HG03354 (cell line): ENCODE results near the gene CMIP.

ENCODE experiments used
- ATAC-seq: cut with Tn5 transposase; IDR thresholded peaks from one replicate; pipeline ENCODE4 v1.9.1; 2021; ENCODE audit warnings: mild to moderate bottlenecking; ENCODE audit not compliant: unreplicated experiment, poor library complexity, severe bottlenecking

CMIP gene

DNA sequence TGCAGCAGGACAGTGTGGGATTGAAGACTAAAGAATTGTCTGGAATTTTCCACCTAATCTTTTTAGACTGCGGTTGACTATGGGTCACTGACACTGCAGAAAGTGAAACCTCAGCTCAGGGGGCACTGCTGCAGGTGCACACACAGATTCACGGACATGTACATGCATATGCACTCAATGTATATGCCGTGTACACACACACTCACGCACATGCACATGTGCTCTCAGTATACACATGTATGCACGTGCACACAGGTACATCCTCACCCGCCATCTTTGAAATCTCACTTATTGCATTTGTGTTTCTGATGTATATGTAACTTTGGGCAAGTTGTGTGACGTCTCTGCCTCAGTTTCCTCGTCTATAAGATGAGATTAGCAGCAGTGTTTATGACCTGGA lies 27.3 kb downstream of the CMIP start:
- no peak for ATAC-seq

DNA sequence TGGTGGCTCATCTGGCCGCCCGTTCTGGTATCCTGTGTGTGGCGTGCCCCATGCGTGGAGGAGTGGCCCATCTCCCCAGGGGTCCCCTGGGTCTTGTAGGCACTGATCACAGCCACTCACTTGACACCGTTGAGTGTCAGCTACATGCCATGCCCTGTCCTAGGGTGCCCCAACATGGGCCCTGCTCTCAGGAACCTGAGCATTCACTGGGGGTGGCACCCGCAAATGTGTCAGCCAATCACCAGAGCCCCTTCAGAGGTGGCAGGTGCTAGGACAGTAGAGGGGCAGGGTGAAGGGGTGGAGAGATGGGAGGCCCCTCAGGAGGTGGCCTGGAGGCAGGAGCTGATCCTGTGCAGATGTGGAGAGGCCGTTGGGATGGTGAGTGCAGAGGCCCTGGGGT lies 27.8 kb downstream of the CMIP start:
- ATAC-seq = no peak

DNA sequence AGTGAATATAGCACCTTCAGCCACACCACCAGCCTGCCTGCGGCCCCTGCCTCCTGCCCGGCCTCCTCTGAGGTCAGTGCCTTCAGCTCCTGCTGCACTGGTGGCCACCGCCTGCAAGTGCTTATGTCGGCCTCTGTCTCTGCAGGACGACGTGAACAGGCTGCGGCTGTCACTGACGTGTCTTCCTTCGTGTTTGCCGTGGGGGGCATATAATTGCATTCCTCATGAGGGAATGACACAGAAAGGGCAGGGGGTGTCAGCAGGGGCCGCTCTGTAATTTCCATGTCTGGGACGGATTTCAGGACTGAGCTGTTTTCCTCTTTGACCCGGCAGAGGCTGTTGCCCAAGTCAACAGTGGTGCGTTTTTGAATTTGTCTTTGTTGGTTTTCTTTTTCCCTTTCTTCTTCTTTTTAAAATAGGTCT lies 28.5 kb downstream of the CMIP start:
- ATAC-seq = no peak

DNA sequence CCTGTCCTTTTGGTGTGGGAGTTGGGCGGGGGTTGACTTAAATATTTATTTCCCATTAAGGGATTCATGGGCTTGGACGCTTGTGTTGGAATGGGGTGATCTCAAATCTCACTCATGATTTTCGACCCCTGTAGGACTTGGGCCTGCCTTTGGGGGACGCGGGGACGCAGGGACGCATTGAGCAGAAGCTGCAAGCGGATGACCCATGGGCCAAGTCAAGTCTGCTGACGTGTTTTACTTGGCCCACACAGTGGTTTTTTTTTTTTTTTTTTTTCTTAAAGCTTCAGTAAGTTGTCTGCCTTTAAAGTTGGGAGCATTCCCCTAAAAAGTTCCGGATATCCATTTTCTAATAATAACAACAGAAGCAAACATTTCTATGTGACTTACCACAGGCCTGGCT lies 28.9 kb downstream of the CMIP start:
- ATAC-seq = no peak

DNA sequence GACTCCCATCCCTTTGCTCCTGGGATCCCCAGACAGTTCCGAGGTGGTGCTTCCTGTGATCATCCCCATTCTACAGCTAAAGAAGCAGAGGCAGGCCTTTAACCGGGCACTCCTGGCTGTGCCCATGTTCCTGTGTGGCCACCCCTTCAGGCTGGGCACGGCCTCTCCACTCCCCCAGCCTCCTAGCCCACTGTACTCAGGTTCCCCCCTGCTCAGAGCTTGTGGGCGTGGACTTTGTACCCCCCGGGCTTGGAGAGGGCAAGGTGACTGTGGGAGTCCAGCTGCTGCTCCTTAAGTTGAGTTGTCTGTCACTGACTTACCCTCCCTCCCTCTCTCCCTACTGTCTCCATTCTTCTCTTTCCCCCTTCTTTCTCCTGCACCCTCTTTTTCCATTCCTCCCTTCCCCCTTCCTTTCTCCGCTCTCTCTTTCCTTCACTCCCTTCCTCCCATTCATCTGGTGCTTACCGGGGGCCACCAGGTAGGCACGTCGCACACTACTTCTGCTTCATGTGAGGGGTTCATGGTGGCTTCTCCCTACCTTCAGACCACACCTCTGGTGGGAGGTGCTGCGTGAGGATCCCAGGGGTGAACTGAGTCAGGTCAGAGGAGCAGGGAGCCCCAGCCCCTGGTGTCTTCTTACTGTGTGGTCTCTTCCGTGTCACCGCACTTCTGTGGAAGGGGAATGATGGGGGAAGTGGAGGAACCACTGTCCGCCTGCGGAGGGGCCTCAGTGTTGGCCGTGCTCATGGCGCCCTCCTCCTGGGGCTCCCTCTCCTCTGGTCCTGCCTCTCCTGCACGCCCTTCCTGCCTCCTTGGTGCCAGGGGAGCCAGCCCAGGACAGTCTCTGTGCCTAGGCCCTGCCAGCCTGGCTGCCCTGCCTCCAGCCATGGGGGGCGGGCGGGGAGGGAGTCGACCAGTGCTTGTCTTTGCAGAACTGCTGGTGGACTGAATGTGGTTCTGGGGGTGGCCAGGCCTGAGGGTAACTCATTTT lies 29.7 kb downstream of the CMIP start:
- no peak for ATAC-seq

DNA sequence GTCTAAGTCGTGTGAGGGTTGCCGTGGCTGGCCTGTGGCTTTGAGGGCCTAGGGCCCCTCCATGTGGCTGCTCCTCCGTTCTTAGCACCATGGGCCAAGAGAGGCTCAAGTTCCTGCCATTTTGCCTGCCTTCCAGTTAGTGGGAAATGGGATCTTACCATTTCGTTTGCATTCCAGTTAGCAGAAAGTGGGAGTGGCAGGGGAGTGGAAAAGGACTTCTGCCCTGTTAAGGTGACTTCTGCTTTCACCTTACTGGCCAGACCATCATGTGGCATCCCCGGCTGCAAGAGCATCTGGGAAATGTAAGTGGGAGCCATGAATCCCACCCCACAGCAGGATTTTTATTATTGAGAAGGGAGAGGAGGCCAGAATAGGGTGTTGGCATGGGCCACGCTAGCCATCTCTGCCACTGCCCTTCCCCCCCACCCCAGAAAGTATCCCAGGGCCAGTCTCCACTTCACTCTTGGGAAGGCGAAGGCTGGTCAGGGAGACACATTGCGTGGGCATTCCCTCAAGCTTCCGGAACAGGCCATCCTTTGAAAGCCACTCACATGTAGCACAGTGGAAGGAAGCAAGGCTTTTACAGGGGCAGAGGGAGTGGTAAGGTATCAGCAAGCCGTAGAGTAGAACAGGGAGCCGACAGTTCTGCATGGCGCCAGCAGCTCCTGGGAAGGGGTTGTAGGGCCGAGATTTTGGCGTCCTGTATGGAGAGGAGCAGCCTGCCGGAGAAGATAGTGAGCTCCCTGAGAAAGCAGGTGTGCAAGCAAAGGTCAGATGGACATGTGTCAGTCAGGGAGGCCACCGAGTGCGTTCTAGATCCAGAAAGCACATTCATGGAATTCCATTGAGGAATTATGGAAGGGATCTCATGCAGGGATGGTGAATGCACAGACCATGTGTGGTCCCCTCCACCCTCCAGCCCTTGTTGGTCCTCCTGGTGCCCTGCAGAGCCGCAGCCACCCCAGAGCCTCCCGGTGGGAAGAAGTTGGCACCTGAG lies 33.4 kb downstream of the CMIP start:
- ATAC-seq = no peak

DNA sequence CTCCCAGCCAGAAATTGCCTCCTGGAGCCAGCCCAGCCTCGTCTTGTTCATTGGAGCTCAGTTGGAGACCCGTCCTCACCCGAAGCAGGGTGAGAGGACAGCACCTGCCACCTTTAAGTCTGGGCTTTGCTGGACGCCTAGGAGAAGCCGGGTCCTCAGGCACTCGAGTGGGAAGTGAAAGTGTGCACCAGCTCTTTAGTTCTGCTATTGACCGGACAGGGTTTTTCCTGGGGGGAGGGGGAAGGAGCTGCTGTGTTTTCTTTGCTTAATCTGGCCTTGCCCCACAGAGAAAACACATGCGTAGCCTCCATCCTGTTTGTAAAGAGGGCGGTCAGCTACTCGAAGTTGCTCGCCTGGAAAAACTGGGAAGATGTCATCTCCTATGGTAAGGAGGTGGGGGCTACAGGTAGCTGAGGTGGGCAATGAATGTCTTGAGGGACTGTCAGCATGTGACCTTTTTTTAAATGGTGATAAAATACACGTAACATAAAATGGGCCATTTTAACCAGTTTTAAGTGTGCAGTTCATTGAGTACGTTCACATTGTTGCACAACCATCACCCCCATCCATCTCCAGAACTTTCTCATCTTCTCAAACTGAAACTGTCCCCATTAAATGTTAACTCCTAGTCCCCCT lies 34.4 kb downstream of the CMIP start:
- ATAC-seq = peak; percentile 54

DNA sequence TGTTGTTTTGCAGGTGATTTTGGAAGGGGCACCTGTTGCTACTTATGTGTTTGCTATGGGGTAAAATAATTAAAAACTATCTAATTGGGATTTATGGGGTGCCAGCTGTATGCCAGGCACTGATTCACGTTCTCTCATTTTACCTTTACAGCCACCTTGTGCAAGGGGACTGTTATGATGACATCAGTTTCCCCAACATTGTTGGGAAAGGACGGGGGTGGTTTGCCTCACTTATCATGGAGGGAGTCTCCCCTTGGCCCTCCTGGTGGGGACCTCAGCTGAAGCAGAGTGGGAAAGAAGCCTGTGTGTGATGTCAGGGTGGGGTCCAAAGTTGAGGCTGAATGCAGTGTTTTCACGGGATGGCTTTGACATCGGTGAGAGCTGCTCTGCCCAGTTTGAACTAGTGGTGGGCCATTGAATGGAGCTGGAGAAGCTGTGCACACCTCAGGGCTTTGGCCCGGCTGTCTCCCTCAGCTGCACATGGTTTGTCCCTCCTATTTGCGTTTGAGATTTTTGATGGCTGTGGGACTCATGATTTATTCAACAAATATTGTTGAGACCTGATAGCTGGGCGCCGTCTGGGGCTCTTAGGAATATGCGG lies 36.1 kb downstream of the CMIP start:
- peak; percentile 8 for ATAC-seq

DNA sequence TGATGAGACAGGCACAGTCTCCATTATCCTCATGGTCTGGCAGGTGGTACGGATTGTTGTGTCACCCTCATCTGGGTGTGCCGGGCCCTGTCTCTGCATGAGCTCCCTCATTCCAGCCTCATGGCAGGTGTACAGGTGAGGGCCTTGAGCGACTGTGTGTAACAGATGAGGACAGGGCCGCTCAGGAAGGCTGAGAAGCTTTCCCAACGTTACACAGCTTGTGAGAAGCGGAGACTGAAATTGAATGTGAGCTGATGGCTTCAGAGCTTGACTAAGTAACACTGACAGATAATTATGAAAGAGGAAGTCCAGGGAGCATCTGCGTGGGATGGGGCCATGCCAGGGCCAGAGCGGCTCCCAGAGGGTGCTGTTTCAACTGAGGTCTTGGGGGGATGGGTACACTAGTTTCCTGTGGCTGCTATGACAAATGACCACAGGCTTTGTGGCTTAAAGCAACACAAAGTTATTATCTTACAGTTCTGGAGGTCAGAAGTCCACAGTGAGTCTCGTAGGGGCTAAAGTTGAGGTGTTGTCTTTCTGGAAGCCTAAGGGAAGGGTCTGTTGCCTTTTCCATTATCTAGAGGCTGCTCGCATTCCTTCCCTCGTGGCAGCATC lies 36.7 kb downstream of the CMIP start:
- ATAC-seq = peak; percentile 90

DNA sequence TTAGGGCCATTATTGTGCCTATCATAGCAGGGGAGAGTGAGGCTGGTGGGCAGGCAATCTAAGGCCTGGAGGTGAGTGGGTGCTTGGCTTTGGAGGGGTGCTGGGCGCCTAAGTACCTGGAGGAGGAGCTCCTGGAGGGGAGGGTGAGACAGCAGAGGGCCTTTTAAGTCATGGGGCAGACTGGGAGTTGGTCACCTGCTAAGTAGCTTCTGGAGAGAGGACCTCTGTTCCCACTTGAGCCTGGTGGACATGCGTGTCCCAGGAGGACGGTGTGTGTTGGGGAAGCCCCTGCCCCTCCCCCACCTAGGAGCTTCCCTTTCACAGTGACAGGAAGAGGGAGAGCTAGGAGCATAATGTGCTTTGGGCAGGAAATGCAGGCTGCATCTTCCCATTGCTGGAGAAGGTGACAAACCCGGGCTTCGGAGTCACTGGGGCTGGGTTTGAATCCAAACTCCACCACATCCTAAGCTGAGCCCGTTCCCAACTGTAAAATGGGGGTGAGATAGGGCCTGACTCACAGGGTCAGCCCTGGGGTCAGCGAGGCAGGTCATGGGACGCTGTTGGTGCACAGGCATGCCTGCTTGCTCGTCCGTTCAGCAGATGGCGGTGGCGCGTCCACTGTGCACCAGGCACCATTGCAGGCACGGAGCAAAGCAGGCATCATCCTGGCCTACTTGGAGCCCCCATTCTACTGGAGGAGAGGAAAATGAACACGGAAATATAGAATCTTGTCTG lies 37.9 kb downstream of the CMIP start:
- no peak for ATAC-seq

DNA sequence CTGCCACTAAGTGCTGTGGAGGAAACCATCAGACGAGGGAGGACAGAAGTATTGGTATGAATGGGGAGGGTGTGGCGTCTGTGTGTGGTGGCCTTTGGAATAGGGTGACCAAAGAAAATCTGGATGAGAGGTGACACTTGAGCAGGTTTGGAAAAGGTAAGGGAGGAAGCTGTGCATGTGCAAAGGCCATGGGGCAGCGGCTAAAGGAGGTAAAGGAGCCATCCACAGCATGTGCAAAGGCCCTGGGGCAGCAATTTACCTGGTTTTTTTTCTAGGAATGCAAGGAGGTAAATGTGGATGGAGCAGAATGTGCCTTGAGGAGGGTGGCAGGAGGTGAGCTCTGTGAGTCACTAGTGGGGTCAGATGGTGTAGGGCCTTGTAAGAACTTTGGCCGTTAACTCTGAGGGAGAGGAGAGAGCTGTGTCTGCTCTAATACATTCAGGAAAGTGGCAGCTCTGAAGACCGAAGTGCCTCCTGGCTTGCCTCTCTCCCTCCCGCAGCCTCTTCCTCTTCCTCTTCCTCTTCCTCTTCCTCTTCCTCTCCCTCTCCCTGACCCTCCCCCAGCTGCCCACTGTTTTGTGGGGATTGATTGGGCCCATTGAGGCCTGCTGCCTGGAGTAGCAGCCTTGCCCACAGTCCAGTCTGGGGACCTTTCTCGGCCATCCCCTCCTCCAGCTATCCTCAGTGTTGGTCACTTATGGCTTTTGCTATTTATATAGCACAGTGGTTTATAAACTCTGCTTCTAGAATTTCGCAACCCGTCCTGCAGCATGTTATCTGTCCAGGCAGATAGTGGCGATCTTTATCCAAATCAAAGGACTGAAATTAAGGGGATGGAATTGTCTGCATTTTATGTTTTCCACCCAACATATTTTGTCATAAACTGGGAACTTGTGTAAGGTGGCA lies 38.7 kb downstream of the CMIP start:
- ATAC-seq = no peak

DNA sequence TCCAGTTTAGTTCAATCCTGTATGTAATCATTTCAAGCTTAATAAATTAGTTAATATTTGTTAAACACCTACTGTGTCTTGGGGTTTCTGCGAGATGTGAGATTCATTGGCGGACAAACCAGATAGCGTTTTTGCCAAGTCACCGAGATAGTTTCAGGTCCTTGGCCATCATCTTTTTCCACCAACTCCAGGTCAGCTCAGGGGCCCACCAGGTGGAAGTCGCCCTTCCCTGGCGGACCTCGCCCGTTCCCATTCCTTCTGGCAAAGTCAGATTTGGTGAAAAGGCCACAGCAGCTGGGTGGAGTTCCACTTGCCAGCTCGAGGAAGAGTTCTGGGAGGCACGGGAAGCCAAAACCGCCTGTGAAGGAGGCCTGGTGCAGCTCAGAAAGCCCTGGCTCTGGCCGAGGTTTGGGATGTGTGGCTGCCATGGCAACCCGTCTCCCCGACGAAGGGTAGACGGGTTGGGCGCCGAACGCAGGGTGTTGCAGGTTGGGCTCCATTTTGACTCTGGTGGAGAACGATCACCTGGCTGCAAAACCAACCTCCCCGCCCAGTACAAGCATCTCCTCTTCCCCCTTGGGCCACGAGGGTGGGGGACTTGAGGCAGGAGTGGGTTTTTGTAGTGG lies 39.5 kb downstream of the CMIP start:
- ATAC-seq = no peak

DNA sequence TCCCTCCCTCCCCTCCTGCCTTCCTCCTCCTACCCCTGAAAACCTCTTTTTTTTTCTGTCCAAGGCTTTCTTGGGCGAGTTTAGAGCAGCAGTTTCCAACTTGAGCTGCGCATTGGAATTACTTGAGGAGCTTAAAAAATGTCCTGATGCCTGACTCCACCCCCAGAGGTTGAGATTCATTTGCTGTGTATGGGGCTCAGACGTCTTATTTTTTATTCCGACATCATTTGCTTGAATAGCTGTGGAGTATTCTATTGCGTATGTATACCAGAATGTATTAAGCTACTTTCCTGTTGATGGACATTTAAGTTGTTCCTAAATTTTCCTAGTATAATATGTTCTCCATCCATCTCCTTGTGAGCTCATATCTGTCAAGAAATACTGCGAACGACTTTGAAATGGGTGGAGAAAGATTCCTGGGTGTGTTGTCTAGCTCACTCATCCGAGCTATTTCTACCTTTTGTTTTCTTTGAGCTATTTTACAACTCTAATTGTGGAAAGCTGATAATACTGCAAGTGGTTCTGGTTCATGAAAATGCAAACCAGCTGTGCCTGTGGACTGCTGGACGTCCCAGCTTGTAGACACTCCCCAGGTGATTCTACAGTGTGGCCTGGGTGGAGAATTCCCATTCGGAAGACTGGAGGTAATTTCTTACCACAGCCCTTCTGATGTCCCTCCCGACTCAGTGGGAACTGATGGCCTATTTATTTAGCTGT lies 40.5 kb downstream of the CMIP start:
- no peak for ATAC-seq

DNA sequence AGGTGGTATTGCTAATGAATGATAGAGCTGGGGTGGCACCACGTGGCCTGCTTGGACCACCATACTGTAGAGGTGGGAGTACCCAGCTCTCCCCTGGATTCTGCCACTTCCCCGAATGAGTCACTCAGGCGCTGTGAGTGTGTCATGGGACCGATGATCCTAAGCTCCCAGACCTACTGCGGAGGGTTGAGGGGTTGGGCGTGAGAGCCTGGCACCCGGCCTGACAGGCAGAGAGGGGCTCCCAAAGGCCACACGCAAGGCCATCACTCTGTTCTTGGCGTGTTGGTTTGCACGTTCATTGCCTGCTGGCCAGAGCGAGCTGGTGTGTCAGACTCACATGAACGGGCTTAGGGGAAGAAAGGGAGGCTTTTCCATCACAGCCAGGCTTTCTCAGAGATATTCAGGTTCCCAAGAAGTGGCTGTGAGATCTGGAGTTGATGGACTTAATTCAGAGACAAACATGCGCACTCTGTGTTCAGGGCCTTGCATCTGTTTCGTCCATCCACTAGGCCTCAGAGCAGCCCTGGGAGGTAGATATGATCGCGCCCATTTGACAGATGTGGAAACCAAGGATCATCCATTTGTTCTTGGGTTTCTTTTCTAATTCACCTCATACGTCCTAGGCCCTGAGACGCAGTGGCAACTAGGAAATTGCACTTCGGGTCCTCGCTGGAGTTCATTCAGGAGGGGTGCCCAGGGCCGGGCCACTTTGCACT lies 41.4 kb downstream of the CMIP start:
- ATAC-seq = no peak

DNA sequence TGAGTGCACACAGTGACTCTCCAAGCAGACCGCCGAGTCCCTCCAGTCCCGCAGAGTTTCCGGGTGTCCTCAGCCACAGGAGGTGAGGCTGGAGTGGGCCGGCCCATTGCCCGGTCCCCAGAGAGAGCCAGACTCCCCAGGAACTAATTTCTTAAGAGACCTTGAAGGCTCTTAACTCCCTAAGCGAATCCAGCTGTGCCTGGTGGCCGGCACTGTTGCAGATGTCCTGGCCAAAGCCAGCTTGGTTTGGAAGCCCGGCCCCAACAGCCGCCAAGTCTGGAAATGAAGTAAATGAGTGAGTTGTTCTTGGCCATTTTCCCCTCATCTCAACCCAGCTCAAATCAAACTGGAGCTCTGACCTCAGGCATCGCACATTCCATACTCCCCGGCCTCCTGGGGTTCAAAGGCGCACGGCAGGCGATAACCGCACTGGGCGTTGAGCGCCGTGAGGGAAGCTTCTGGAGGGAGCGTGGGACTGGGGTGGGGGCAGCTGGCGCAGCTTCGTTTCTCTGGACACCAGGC lies 42.0 kb downstream of the CMIP start:
- ATAC-seq = no peak

DNA sequence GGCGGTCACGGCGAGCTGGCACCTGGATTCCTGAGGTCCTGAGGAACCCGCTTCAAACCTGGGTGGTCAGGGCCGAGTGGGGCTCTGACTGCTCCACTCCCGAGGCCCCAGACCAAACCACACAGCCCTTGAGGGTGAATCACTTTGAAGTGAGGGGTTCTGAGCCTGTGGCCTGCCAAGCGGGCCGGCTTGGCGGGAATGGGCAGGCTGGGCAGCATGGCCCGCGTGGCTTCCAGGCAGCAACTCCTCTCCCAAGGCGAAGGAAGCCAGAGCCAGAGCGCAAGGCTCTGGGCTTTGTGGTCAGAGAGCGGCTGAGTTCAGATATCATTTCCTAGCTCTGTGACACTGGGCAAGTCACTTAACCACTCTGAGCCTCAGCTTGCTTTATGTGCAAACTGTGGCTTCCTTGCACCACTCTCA lies 42.7 kb downstream of the CMIP start:
- no peak for ATAC-seq
